Naive B cell (primary cell): ENCODE measurements around the gene GPR68. TPM values are rescaled to one million over a fixed set of nuclear protein-coding genes. Genes with fewer than 3 reads are reported as not detected.
"Not testable (repeated sequence)": the region's sequence is repeated elsewhere in the genome, so short reads cannot be mapped to it uniquely, and the experiment has no call there.

Source experiments
- ATAC-seq, 2 donors: fragments of 150-1000 bp; cut with Tn5 transposase; 2 replicates each; pipeline ENCODE4 v1.10.0; 2021; ENCODE audit warnings: low read depth in 2 of 2, mild to moderate bottlenecking in 2 of 2, moderate library complexity in 2 of 2
- DNase-seq: peaks from one replicate; pipeline ENCODE4 v3.0.0; 2022
- H3K27ac Mint-ChIP-seq, 6 donors: one replicate each; pipeline ENCODE4 v1.8.0; 2020 to 2022; ENCODE audit warnings: mild to moderate bottlenecking in 6 of 6, mixed read lengths in 6 of 6, moderate library complexity in 5 of 6, inconsistent platforms in 2 of 6
- H3K27me3 Mint-ChIP-seq, 3 donors: one replicate each; pipeline ENCODE4 v1.8.0; 2021 to 2022; ENCODE audit warnings: mixed read lengths in 3 of 3, mild to moderate bottlenecking in 1 of 3
- H3K36me3 Mint-ChIP-seq, 2 donors: one replicate each; pipeline ENCODE4 v1.8.0; 2020 to 2022; ENCODE audit warnings: mixed read lengths in 2 of 2, inconsistent platforms in 1 of 2, mild to moderate bottlenecking in 1 of 2
- H3K4me1 Mint-ChIP-seq, 3 donors: one replicate each; pipeline ENCODE4 v1.8.0; 2020 to 2022; ENCODE audit warnings: mixed read lengths in 3 of 3, inconsistent platforms in 1 of 3, mild to moderate bottlenecking in 1 of 3, moderate library complexity in 1 of 3
- H3K4me3 Mint-ChIP-seq, 8 donors: one replicate each; pipeline ENCODE4 v1.8.0; 2020 to 2022; ENCODE audit warnings: mild to moderate bottlenecking in 8 of 8, mixed read lengths in 8 of 8, moderate library complexity in 8 of 8, inconsistent platforms in 2 of 8
- H3K9me3 Mint-ChIP-seq, 7 donors: one replicate each; pipeline ENCODE4 v1.8.0; 2020 to 2022; ENCODE audit warnings: mixed read lengths in 7 of 7, mild to moderate bottlenecking in 5 of 7, inconsistent platforms in 2 of 7, moderate library complexity in 1 of 7
- polyA plus RNA-seq, 6 donors: library from polyadenylated mRNA; unstranded; fragments of 300-500 nt; fragmentation: Illumina TruSeq; gene quantifications; one replicate each; pipeline ENCODE4 v1.2.3, GENCODE V29; 2021; ENCODE audit warnings: low read depth in 6 of 6

Gene GPR68
- polyA plus RNA-seq, 6 donors from 2014 or later: 0.11 to 0.58 (median 0.23) TPM; not detected in 1

GRCh38 chr14:91229743-91230200, 14.7 kb downstream of the GPR68 start:
- ATAC-seq: peak; percentile 74 to 82
- H3K4me3 Mint-ChIP-seq: peak overlapping the region in 7 of 8 donors; percentile 7 to 86 (median 69)
- no peaks in the 10 kb centered on the region for H3K27me3 Mint-ChIP-seq
- H3K4me1 Mint-ChIP-seq: peaks cover 55 to 85% (median 67%) of the 10 kb centered on the region in 3 donors
- H3K9me3 Mint-ChIP-seq: no peaks in the 10 kb centered on the region
- DNase-seq: peak; percentile 59
- H3K27ac Mint-ChIP-seq: peak overlapping the region in 5 of 6 donors; percentile 24 to 86 (median 57)
- H3K36me3 Mint-ChIP-seq: no peaks in the 10 kb centered on the region

- Mint-ChIP-seq H3K4me3 (peak overlapping the region in 5 of 8 donors; percentile 21 to 72 (median 61)), H3K27me3 (no peaks in the 10 kb centered on the region), H3K27ac (peak overlapping the region in 4 of 6 donors; percentile 52 to 81 (median 56)), H3K36me3 (no peaks in the 10 kb centered on the region), H3K4me1 (peaks cover 52 to 83% (median 61%) of the 10 kb centered on the region in 3 donors), H3K9me3 (no peaks in the 10 kb centered on the region)
- no peak for DNase-seq
- no peak for ATAC-seq
Observed at GRCh38 chr14:91229005-91229382, 15.5 kb downstream of the GPR68 start.

- peaks cover 53 to 83% (median 60%) of the 10 kb centered on the region in 3 donors for H3K4me1 Mint-ChIP-seq
- H3K9me3 Mint-ChIP-seq: no peaks in the 10 kb centered on the region
- H3K27ac Mint-ChIP-seq: peak overlapping the region in 4 of 6 donors; percentile 52 to 96 (median 69)
- H3K36me3 Mint-ChIP-seq: peaks cover 0 to 4% of the 10 kb centered on the region in 2 donors
- H3K27me3 Mint-ChIP-seq: no peaks in the 10 kb centered on the region
- H3K4me3 Mint-ChIP-seq: peak overlapping the region in 2 of 8 donors; percentile 21 to 72
- peak; percentile 70 to 84 for ATAC-seq
- no peak for DNase-seq
Observed at GRCh38 chr14:91228112-91229004, 16.1 kb downstream of the GPR68 start.

GRCh38 chr14:91227183-91227628, 17.3 kb downstream of the GPR68 start:
- no peaks in the 10 kb centered on the region for H3K9me3 Mint-ChIP-seq
- peaks cover 52 to 74% (median 55%) of the 10 kb centered on the region in 3 donors for H3K4me1 Mint-ChIP-seq
- H3K27ac Mint-ChIP-seq: peak overlapping the region in 2 of 6 donors; percentile 38 to 43
- ATAC-seq: no peak
- no peaks in the 10 kb centered on the region for H3K27me3 Mint-ChIP-seq
- H3K36me3 Mint-ChIP-seq: peaks cover 0 to 9% of the 10 kb centered on the region in 2 donors
- DNase-seq: no peak
- peak overlapping the region in 3 of 8 donors; percentile 24 to 65 (median 35) for H3K4me3 Mint-ChIP-seq

GRCh38 chr14:91226360-91226759, 18.1 kb downstream of the GPR68 start:
- H3K4me3 Mint-ChIP-seq: peak overlapping the region in 1 of 8 donors; percentile 65
- peak overlapping the region in 2 of 6 donors; percentile 30 to 60 for H3K27ac Mint-ChIP-seq
- not testable (repeated sequence) for ATAC-seq, H3K9me3 Mint-ChIP-seq, DNase-seq, H3K27me3 Mint-ChIP-seq
- H3K4me1 Mint-ChIP-seq: peaks cover 51 to 66% (median 53%) of the 10 kb centered on the region in 3 donors
- H3K36me3 Mint-ChIP-seq: peaks cover 0 to 11% of the 10 kb centered on the region in 2 donors

- Mint-ChIP-seq H3K27me3 (no peaks in the 10 kb centered on the region), H3K4me1 (peaks cover 41 to 59% (median 45%) of the 10 kb centered on the region in 3 donors), H3K4me3 (no peak overlapping the region), H3K36me3 (peaks cover 0 to 17% of the 10 kb centered on the region in 2 donors), H3K27ac (peak overlapping the region in 1 of 6 donors; percentile 55), H3K9me3 (no peaks in the 10 kb centered on the region)
- DNase-seq (no peak), ATAC-seq (no peak)
Observed at GRCh38 chr14:91225025-91225424, 19.5 kb downstream of the GPR68 start.

GRCh38 chr14:91223028-91223783, 21.3 kb downstream of the GPR68 start:
- Mint-ChIP-seq H3K4me3 (no peak overlapping the region), H3K9me3 (no peaks in the 10 kb centered on the region), H3K36me3 (peaks cover 0 to 17% of the 10 kb centered on the region in 2 donors), H3K27me3 (no peaks in the 10 kb centered on the region), H3K4me1 (peaks cover 26 to 41% (median 27%) of the 10 kb centered on the region in 3 donors), H3K27ac (peak overlapping the region; percentile 1 to 70 (median 32))
- DNase-seq (no peak), ATAC-seq (no peak)

- DNase-seq: no peak
- Mint-ChIP-seq H3K4me3 (no peak overlapping the region), H3K27ac (peak overlapping the region in 2 of 6 donors; percentile 47 to 58), H3K9me3 (no peaks in the 10 kb centered on the region), H3K27me3 (no peaks in the 10 kb centered on the region), H3K4me1 (peaks cover 9 to 21% (median 12%) of the 10 kb centered on the region in 3 donors), H3K36me3 (peaks cover 0 to 24% of the 10 kb centered on the region in 2 donors)
- no peak for ATAC-seq
Observed at GRCh38 chr14:91221270-91221669, 23.2 kb downstream of the GPR68 start.

GRCh38 chr14:91220581-91221000, 23.9 kb downstream of the GPR68 start:
- Mint-ChIP-seq H3K27me3 (no peaks in the 10 kb centered on the region), H3K4me1 (peaks cover 4 to 15% (median 7%) of the 10 kb centered on the region in 3 donors), H3K27ac (no peak overlapping the region), H3K9me3 (no peaks in the 10 kb centered on the region), H3K4me3 (no peak overlapping the region), H3K36me3 (peaks cover 6 to 31% of the 10 kb centered on the region in 2 donors)
- ATAC-seq (no peak), DNase-seq (no peak)

GRCh38 chr14:91219517-91220389, 24.8 kb downstream of the GPR68 start:
- H3K27me3 Mint-ChIP-seq: no peaks in the 10 kb centered on the region
- H3K4me3 Mint-ChIP-seq: no peak overlapping the region
- ATAC-seq: no peak
- no peak for DNase-seq
- peak overlapping the region in 1 of 6 donors; percentile 55 for H3K27ac Mint-ChIP-seq
- no peaks in the 10 kb centered on the region for H3K9me3 Mint-ChIP-seq
- peaks cover 7 to 34% of the 10 kb centered on the region in 2 donors for H3K36me3 Mint-ChIP-seq
- peaks cover 4 to 12% (median 7%) of the 10 kb centered on the region in 3 donors for H3K4me1 Mint-ChIP-seq

- Mint-ChIP-seq H3K27me3 (no peaks in the 10 kb centered on the region), H3K36me3 (peaks cover 14 to 37% of the 10 kb centered on the region in 2 donors), H3K27ac (peak overlapping the region in 1 of 6 donors; percentile 62), H3K4me3 (no peak overlapping the region), H3K4me1 (peaks cover 0 to 7% (median 7%) of the 10 kb centered on the region in 3 donors), H3K9me3 (no peaks in the 10 kb centered on the region)
- DNase-seq: no peak
- ATAC-seq: no peak
Observed at GRCh38 chr14:91218014-91218413, 26.5 kb downstream of the GPR68 start.

GRCh38 chr14:91216731-91217226, 27.7 kb downstream of the GPR68 start:
- DNase-seq (no peak), ATAC-seq (no peak)
- no peaks in the 10 kb centered on the region for H3K27me3 Mint-ChIP-seq
- H3K4me3 Mint-ChIP-seq: no peak overlapping the region
- H3K27ac Mint-ChIP-seq: no peak overlapping the region
- H3K4me1 Mint-ChIP-seq: peaks cover 0 to 7% (median 7%) of the 10 kb centered on the region in 3 donors
- no peaks in the 10 kb centered on the region for H3K9me3 Mint-ChIP-seq
- H3K36me3 Mint-ChIP-seq: peaks cover 14 to 35% of the 10 kb centered on the region in 2 donors
